ENCODE results near the gene JCHAIN.

JCHAIN gene

DNA sequence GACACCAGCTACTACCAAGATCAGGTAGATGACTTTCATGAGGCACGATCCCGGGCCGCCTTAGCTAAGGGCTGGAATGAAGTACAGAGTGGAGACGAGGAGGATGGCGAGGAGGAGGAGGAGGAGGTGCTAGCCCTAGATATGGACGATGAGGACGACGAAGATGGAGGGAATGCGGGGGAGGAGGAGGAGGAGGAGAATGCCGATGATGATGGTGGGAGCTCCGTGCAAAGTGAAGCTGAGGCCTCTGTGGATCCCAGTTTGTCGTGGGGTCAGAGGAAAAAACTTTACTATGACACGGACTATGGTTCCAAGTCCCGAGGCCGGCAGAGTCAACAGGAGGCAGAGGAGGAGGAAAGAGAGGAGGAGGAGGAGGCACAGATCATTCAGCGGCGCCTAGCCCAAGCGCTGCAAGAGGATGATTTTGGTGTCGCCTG, 22.5 kb upstream of the JCHAIN start:
- TF ChIP-seq ESRRG (CRISPR knock-in tag; IDR thresholded peaks at IDR 0.05), result no peak
- no peak for TF ChIP-seq ZFP3 (CRISPR knock-in tag; IDR thresholded peaks at IDR 0.05)
- TF ChIP-seq PPARA (CRISPR knock-in tag; IDR thresholded peaks at IDR 0.05; ENCODE audit: borderline replicate concordance), result no peak
- TF ChIP-seq BACH2 (CRISPR knock-in tag; IDR thresholded peaks at IDR 0.05; ENCODE audit: borderline replicate concordance), result no peak
- TF ChIP-seq TOX (CRISPR knock-in tag; IDR thresholded peaks at IDR 0.05; ENCODE audit: borderline replicate concordance), result no peak
- TF ChIP-seq TCF4 (CRISPR knock-in tag; IDR thresholded peaks at IDR 0.05; ENCODE audit: borderline replicate concordance), result no peak
- TF ChIP-seq POU6F1 (CRISPR knock-in tag; IDR thresholded peaks at IDR 0.05; ENCODE audit: borderline replicate concordance, low read depth), result no peak
- TF ChIP-seq, protein P1, sequence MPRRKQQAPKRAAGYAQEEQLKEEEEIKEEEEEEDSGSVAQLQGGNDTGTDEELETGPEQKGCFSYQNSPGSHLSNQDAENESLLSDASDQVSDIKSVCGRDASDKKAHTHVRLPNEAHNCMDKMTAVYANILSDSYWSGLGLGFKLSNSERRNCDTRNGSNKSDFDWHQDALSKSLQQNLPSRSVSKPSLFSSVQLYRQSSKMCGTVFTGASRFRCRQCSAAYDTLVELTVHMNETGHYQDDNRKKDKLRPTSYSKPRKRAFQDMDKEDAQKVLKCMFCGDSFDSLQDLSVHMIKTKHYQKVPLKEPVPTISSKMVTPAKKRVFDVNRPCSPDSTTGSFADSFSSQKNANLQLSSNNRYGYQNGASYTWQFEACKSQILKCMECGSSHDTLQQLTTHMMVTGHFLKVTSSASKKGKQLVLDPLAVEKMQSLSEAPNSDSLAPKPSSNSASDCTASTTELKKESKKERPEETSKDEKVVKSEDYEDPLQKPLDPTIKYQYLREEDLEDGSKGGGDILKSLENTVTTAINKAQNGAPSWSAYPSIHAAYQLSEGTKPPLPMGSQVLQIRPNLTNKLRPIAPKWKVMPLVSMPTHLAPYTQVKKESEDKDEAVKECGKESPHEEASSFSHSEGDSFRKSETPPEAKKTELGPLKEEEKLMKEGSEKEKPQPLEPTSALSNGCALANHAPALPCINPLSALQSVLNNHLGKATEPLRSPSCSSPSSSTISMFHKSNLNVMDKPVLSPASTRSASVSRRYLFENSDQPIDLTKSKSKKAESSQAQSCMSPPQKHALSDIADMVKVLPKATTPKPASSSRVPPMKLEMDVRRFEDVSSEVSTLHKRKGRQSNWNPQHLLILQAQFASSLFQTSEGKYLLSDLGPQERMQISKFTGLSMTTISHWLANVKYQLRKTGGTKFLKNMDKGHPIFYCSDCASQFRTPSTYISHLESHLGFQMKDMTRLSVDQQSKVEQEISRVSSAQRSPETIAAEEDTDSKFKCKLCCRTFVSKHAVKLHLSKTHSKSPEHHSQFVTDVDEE (CRISPR knock-in tag; IDR thresholded peaks at IDR 0.05), result no peak
- TF ChIP-seq CREB5 (CRISPR knock-in tag; IDR thresholded peaks at IDR 0.05; ENCODE audit: low read depth), result no peak
- no peak for TF ChIP-seq ZNF8 (CRISPR knock-in tag; IDR thresholded peaks at IDR 0.05)
- TF ChIP-seq, protein P2, sequence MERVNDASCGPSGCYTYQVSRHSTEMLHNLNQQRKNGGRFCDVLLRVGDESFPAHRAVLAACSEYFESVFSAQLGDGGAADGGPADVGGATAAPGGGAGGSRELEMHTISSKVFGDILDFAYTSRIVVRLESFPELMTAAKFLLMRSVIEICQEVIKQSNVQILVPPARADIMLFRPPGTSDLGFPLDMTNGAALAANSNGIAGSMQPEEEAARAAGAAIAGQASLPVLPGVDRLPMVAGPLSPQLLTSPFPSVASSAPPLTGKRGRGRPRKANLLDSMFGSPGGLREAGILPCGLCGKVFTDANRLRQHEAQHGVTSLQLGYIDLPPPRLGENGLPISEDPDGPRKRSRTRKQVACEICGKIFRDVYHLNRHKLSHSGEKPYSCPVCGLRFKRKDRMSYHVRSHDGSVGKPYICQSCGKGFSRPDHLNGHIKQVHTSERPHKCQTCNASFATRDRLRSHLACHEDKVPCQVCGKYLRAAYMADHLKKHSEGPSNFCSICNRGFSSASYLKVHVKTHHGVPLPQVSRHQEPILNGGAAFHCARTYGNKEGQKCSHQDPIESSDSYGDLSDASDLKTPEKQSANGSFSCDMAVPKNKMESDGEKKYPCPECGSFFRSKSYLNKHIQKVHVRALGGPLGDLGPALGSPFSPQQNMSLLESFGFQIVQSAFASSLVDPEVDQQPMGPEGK (CRISPR knock-in tag; IDR thresholded peaks at IDR 0.05; ENCODE audit: borderline replicate concordance), result no peak
- TF ChIP-seq ARNTL (CRISPR knock-in tag; IDR thresholded peaks at IDR 0.05; ENCODE audit: borderline replicate concordance, low read depth), result no peak
- TF ChIP-seq GLIS3 (CRISPR knock-in tag; IDR thresholded peaks at IDR 0.05), result no peak
- no peak for TF ChIP-seq ZNF565 (CRISPR knock-in tag; conservative IDR thresholded peaks at IDR 0.05; ENCODE audit: low read depth)
- no peak for TF ChIP-seq SNAI2 (CRISPR knock-in tag; IDR thresholded peaks at IDR 0.05)
- TF ChIP-seq ZNF70 (CRISPR knock-in tag; IDR thresholded peaks at IDR 0.05), result no peak
- ATAC-seq, result peak; percentile 3; the same call in 2 of the 3 replicates

DNA sequence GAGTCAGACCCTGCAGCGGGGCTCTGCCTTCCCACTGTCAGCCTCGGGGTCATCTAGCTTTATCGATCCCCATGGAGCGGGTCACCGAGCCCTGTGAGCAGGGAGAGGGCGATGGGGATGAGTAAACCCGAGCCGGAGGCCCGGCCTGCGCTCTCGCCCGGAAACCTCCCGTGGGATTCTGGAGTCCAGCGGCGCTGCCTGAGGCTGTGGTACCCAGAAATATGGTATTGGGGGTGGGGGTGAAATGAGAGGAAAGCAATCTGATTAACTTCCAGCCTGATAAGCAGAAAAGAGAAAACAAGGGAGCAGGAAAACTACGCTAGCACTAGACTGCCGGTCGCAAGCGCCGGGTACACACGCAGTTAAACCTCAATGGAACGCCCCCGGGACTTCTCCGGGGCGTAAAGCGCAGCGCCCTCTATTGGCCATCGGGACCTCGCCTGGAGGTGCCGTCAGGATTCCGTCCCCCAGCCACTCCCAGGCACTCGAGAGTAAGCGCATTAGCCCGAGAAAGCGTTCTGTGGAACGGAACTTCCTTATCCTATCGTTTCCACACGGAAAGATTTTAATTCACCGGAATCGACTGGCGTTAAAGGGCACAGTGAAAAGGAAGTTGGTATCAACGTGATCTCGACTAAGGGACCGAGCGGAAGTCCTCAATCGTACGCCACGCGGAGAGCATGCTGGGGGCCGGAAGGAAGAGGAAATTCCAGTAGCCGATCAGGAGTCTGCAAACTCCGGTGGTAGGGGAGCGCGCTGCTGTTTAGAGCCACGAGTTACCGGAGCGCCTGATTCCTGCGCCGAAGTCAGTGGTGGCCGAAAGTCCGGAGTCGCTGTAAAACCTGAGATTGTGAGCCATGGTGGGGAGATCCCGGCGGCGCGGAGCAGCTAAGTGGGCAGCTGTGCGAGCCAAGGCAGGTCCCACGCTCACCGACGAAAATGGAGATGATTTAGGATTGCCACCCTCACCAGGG, 21.8 kb upstream of the JCHAIN start, which contains the start of gene UTP3:
UTP3 (plus strand) TSS at position 712 of the 974 bp plus-strand sequence; CDS start at position 858, 146 bp downstream.
- no peak for TF ChIP-seq ZC3H10 (CRISPR knock-in tag; IDR thresholded peaks at IDR 0.05)
- TF ChIP-seq POU6F1 (CRISPR knock-in tag; IDR thresholded peaks at IDR 0.05; ENCODE audit: borderline replicate concordance, low read depth), result no peak
- no peak; the same call in 1 of the 2 replicates for TF ChIP-seq ZFP3 (CRISPR knock-in tag; IDR thresholded peaks at IDR 0.05)
- TF ChIP-seq, protein P2 (CRISPR knock-in tag; IDR thresholded peaks at IDR 0.05; ENCODE audit: borderline replicate concordance), result no peak
- TF ChIP-seq ISL1 (CRISPR knock-in tag; IDR thresholded peaks at IDR 0.05), result no peak
- peak; percentile 98 for ATAC-seq

All from SK-N-SH treated with all-trans-retinoic acid at 6 μM for 48 hours (cell line).